ENCODE data around the gene DGKB.

- TF ChIP-seq CTCF (conservative IDR thresholded peaks at IDR 0.05) = no peak
- TF ChIP-seq EZH2 (IDR thresholded peaks at IDR 0.05; ENCODE audit: low read depth) = no peak
Observed at GRCh38 chr7:14841086-14841485, 61.5 kb downstream of the DGKB start.

Measured in PC-9 (cell line).